Hematopoietic multipotent progenitor cell treated with erythropoietin and hydrocortisone succinate and interleukin-3 and kit ligand, for 8 days (in vitro differentiated cells): ENCODE data around the gene CDC25B.
"Not testable (repeated sequence)": the region's sequence is repeated elsewhere in the genome, so short reads cannot be mapped to it uniquely, and the experiment has no call there.

Experiments
- DNase-seq: peaks from one replicate; pipeline ENCODE4 v3.0.0-alpha.2; 2015

Gene CDC25B

DNA sequence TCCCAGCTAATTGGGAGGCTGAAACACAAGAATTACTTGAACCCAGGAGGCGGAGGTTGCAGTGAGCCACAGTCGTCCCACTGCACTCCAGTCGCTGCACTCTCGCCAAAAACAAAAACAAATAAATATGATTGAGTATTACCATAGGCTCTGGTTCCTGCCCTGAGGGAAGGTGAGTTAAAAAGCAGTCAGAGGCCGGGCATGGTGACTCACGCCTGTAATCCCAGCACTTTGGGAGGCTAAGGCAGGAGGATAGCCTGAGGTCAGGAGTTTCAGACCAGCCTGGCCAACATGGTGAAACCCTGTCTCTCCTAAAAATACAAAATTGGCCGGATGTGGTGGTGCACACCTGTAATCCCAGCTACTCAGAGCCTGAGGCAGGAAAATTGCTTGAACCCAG, 44.1 kb downstream of the CDC25B start:
- DNase-seq: not testable (repeated sequence)

DNA sequence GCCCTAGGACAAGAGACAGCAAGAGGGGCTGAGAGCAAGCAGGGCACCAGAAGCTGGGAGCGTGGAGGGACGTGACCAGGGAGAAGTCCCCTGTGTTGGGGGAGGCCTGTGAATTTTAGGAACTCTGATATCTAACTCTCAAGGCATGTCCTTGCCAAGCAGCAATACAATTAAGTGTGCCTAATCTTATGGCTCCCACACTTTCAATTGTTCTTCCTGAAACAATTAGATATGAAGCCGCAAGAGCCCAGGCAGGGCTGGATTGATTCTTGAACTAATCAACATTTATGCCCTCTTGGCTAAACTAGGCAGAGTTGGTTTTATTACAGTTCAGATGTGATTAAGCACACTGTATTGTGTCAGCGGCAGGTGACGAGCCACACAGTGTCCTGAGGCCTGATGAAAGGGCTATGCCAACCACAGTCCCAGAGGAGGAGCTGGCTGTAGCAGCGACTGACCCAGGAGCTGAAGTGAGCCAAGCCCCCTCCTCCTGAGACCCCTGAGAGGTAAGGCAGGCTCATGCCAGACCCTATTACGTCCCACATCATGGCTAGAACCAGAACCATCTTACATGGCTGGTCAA, 46.3 kb downstream of the CDC25B start:
- DNase-seq: peak; percentile 98

DNA sequence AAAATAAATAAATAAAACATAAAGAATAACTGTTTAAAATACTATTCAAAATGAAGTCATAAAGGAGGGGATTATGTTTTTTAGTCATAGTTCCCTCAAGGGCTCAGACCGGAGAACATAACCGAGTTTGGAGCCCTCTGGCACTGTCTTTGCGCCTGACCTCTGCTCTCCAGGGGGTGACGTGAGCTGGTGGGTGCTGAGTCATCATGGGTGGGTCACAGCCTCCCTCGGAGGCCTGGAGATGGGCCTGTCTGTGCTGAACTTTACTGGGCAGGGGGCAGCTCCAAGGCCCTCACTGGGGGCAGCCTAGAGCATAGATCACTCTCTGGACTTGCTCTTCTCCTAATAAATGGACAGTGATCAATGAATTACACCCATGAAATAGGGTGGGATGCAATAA, 47.4 kb downstream of the CDC25B start:
- DNase-seq: peak; percentile 77

DNA sequence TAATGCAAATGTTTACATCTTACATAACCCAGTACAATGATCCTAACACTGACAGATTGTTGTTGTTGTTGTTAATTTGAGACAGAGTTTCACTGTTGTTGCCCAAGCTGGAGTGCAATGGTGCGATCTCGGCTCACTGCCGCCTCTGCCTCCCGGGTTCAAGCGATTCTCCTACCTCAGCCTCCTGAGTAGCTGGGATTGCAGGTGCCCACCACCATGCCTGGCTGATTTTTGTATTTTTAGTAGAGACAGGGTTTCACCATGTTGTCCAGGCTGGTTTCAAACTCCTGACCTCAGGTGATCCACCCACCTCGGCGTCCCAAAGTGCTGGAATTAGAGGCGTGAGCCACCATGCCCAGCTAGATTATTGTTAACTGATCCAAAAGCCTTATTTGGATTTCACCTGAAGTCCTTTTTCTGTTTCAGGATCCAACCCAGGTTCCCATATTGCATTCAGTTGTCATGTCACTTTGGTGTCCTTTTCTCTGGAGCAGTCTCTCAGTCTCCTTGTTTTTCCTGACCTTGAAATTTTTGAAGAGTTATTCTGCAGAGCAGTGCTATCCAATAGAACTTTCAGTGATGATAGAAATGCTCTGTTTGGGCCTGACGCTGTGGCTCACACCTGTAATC, 48.0 kb downstream of the CDC25B start:
- DNase-seq: not testable (repeated sequence)

DNA sequence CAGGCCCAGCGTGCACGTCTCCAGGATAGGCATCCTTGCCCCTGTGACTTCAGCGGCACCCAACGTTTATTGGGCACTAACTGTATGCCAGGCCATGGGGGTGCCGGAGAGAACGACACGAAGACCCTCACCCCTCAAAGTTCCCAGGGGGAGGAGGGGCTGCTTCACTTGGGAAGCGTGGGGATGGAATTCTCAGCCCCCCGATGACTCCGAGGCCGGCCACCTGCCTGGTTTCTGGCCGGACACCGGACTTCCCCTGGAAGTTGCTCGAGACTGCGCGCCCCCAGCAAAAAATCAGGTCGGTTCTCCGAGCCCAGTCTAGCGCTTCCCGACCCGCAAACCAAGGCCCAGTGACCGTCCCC, 50.2 kb downstream of the CDC25B start:
- DNase-seq: no peak

DNA sequence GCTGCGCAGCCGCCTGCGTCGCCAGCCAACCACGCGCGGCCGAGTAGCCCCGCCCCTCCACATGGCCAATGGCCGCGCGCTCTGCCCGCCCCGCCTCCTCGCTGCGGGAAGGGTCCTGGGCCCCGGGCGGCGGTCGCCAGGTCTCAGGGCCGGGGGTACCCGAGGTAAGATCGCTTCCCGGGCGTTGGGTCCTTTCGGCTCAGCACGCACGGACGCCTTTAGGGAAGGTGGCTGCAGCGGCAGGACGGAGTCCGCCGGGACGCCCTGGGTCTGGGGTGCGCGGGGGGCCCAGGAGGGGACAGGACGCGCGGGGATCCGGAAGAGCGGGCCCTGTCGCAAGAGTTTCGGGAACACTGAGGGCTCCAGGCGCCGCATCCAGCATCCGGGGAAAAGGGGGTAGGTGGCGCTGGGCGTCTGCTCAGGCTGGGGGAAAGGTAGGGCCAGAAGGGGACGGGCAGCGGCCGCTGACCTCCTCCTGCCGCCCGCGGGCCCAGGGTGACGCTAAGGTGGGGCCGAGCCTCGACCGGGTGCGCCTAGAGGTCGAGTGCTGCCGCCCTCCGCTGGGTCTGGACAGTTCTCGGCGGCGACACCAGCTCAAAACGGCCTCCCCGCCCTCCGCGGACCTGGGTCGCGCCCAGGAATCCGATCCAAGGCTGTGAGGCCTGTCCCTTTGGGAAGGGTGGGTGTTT, 50.8 kb downstream of the CDC25B start, which contains the start of gene MAVS:
TSS of gene MAVS (plus strand) at position 95 of the 689 bp plus-strand sequence. CDS start 7,791 bp downstream, outside the sequence.
- DNase-seq: peak; percentile 81

DNA sequence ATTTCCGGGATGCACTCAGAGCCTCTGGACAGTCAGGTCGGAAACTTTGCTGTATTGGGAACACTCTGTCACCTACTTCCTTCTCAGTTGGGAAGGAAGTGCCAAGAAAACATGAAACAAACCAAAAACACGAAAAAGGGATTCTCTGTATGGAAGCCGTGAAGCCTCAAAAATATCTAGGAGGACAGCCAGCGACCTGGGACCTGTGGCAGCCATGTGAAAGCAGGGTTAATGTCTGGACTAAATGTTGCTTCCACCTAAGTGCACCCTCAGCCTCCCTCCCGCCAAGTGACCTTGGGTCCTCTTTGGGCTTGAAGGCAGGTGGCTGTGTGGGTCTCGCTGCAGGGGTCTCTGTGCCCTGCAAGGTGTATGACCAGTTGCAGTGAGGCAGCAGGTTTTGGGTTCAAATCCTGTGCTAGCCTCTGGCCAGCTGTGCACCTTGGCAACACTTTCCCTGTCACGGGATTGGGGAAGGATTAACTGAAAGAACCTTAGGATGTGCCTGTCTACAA, 51.4 kb downstream of the CDC25B start:
- DNase-seq: no peak

DNA sequence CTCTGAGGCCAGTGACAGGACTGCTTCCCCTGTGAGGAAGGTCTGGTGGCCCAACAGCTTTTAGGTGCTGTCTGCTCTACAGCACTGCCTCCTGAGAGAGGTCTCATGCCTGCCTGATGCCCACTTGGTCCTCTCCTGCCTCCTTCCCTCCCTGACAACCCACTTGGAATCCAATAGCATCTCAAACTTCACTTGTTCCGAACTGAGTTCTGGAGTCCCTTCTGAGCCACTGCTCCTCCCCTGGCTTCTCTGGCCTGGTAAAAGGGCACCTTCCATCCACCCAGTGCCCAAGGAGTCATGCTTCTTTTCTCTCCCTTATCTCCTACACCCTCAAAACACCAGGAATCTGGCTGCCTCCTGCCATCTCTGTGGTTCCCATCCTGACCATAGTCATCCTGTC, 52.5 kb downstream of the CDC25B start:
- DNase-seq: no peak

DNA sequence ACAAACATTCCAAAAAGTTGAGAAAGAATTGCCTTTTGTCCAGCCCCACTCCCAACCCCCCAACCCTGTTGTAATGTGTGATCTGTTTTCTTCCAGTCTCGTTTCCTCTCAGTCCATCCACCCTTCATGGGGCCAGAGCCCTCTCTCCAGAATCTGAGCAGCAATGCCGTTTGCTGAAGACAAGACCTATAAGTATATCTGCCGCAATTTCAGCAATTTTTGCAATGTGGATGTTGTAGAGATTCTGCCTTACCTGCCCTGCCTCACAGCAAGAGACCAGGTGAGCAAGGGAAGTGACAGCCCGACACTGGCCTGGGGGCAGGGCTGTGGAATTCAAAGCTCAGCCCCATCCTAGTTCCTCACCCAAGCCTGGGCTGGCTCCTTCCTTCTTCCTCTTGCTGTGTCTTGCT, 58.4 kb downstream of the CDC25B start:
- no peak for DNase-seq
